SK-N-SH treated with all-trans-retinoic acid at 6 μM for 48 hours (cell line): Measurements from ENCODE around the gene TSSC4.

Experiments used
- ATAC-seq: fragments of 200-7000 bp; cut with Tn5 transposase; 3 replicates; pipeline ENCODE4 v1.9.1; 2020; ENCODE audit warnings: mild to moderate bottlenecking, moderate library complexity
- ARNTL ChIP-seq: fragments of 450-650 bp; formaldehyde crosslinking; IDR thresholded peaks from 2 replicates; pipeline ENCODE4 v1.5.0; 2020; ENCODE audit warnings: low read depth, mild to moderate bottlenecking, moderate library complexity, borderline replicate concordance
- CSDC2 ChIP-seq: fragments of 250-450 bp; sonication (Bioruptor Pico); IDR thresholded peaks from 2 replicates; pipeline ENCODE4 v1.5.0; 2020; ENCODE audit warnings: mild to moderate bottlenecking, moderate library complexity
- ESRRG ChIP-seq: fragments of 250-450 bp; sonication (Bioruptor Pico); IDR thresholded peaks from 2 replicates; pipeline ENCODE4 v1.6.1; 2021; ENCODE audit warnings: mild to moderate bottlenecking
- GLIS3 ChIP-seq: fragments of 250-450 bp; sonication (Bioruptor Pico); IDR thresholded peaks from 2 replicates; pipeline ENCODE4 v1.5.0; 2020; ENCODE audit warnings: mild to moderate bottlenecking, moderate library complexity
- ISL1 ChIP-seq: fragments of 250-450 bp; sonication (Bioruptor Pico); IDR thresholded peaks from 2 replicates; pipeline ENCODE4 v2.1.2; 2022; ENCODE audit warnings: mild to moderate bottlenecking, moderate library complexity
- OSR1 ChIP-seq: fragments of 250-450 bp; sonication (Bioruptor Pico); IDR thresholded peaks from 2 replicates; pipeline ENCODE4 v1.8.0; 2022; ENCODE audit warnings: moderate library complexity, mild to moderate bottlenecking, inconsistent platforms
- PPARA ChIP-seq: fragments of 250-450 bp; sonication (Bioruptor Pico); IDR thresholded peaks from 2 replicates; pipeline ENCODE4 v1.5.0; 2020; ENCODE audit warnings: mild to moderate bottlenecking, borderline replicate concordance
- RARB ChIP-seq: fragments of 250-450 bp; sonication (Bioruptor Pico); IDR thresholded peaks from 2 replicates; pipeline ENCODE4 v1.8.0; 2021; ENCODE audit warnings: mild to moderate bottlenecking, moderate library complexity
- SNAI2 ChIP-seq: fragments of 250-450 bp; sonication (Bioruptor Pico); IDR thresholded peaks from 2 replicates; pipeline ENCODE4 v1.5.0; 2020; ENCODE audit warnings: mild to moderate bottlenecking, moderate library complexity
- TCF4 ChIP-seq: fragments of 250-450 bp; sonication (Bioruptor Pico); IDR thresholded peaks from 2 replicates; pipeline ENCODE4 v1.8.0; 2021; ENCODE audit warnings: mild to moderate bottlenecking, moderate library complexity, borderline replicate concordance
- ZC3H10 ChIP-seq: fragments of 250-450 bp; sonication (Bioruptor Pico); IDR thresholded peaks from 2 replicates; pipeline ENCODE4 v1.5.1; 2021; ENCODE audit warnings: mild to moderate bottlenecking, moderate library complexity
- ZFP3 ChIP-seq: fragments of 250-450 bp; sonication (Bioruptor Pico); IDR thresholded peaks from 2 replicates; pipeline ENCODE4 v1.5.0; 2020; ENCODE audit warnings: mild to moderate bottlenecking, moderate library complexity
- ZFP30 ChIP-seq: fragments of 450-650 bp; formaldehyde crosslinking; IDR thresholded peaks from 2 replicates; pipeline ENCODE4 v1.5.0; 2022; ENCODE audit warnings: mild to moderate bottlenecking, moderate library complexity
- ZNF565 ChIP-seq: fragments of 450-650 bp; formaldehyde crosslinking; conservative IDR thresholded peaks from 2 replicates; pipeline ENCODE4 v1.5.0; 2020; ENCODE audit warnings: low read depth, mild to moderate bottlenecking, moderate library complexity
- ZNF70 ChIP-seq: fragments of 450-650 bp; formaldehyde crosslinking; IDR thresholded peaks from 2 replicates; pipeline ENCODE4 v1.5.0; 2020; ENCODE audit warnings: mild to moderate bottlenecking, moderate library complexity
- ZNF8 ChIP-seq: fragments of 450-650 bp; formaldehyde crosslinking; IDR thresholded peaks from 2 replicates; pipeline ENCODE4 v1.5.0; 2020; ENCODE audit warnings: mild to moderate bottlenecking, moderate library complexity
- TF ChIP-seq, protein P1 (sequence below): fragments of 250-450 bp; sonication (Bioruptor Pico); IDR thresholded peaks from 2 replicates; pipeline ENCODE4 v1.8.0; 2020; ENCODE audit warnings: mild to moderate bottlenecking, moderate library complexity, borderline replicate concordance
- TF ChIP-seq, protein P2 (sequence below): fragments of 250-450 bp; sonication (Bioruptor Pico); IDR thresholded peaks from 2 replicates; pipeline ENCODE4 v1.5.0; 2020; ENCODE audit warnings: mild to moderate bottlenecking, moderate library complexity
- TF ChIP-seq, protein P3 (sequence below): fragments of 250-450 bp; sonication (Bioruptor Pico); IDR thresholded peaks from 2 replicates; pipeline ENCODE4 v1.5.1; 2021; ENCODE audit warnings: mild to moderate bottlenecking, moderate library complexity
- TF ChIP-seq, protein P4 (sequence below): fragments of 250-450 bp; sonication (Bioruptor Pico); IDR thresholded peaks from 2 replicates; pipeline ENCODE4 v1.8.0; 2021; ENCODE audit warnings: low read depth, mild to moderate bottlenecking, moderate library complexity, borderline replicate concordance
- TF ChIP-seq, protein P5 (sequence below): fragments of 250-450 bp; sonication (Bioruptor Pico); IDR thresholded peaks from 2 replicates; pipeline ENCODE4 v1.5.1; 2020; ENCODE audit warnings: low read depth, mild to moderate bottlenecking, moderate library complexity

Gene TSSC4

DNA sequence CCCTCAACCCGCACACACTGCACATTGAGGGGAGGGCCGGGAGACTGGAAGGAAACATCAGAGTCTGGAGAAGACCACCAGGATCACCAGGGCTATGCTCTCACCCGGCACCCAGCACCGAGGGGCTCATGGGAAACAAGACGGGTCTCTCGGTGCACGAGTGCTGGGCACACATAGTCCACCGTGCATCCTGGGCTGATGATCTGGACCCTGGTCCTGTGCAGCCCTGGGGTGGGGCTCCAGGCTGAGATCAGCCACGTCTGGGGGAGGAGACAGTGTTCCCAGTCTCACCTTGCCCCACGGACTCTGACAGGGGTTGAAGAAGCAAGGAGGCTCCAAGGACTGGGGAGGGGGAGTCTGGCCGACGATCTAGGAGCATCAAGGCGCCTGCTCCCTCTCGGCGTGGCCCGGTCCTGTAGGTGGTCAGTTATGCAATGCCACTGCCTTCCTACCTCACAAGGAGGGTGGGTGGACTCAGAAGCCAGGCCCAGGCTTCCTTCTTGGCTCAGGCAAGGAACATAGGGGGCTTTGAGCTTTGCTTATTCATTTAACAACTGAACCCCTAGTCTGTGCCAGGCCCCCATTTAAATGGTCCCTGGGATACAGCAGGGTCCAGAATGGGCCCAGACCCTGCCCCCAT, 34.9 kb upstream of the TSSC4 start:
- no peak; the same call in 1 of the 3 replicates for ATAC-seq
- TF ChIP-seq, protein P1, sequence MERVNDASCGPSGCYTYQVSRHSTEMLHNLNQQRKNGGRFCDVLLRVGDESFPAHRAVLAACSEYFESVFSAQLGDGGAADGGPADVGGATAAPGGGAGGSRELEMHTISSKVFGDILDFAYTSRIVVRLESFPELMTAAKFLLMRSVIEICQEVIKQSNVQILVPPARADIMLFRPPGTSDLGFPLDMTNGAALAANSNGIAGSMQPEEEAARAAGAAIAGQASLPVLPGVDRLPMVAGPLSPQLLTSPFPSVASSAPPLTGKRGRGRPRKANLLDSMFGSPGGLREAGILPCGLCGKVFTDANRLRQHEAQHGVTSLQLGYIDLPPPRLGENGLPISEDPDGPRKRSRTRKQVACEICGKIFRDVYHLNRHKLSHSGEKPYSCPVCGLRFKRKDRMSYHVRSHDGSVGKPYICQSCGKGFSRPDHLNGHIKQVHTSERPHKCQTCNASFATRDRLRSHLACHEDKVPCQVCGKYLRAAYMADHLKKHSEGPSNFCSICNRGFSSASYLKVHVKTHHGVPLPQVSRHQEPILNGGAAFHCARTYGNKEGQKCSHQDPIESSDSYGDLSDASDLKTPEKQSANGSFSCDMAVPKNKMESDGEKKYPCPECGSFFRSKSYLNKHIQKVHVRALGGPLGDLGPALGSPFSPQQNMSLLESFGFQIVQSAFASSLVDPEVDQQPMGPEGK (CRISPR knock-in tag), result no peak
- no peak for TF ChIP-seq OSR1
- no peak for TF ChIP-seq SNAI2 (CRISPR knock-in tag)
- no peak for TF ChIP-seq PPARA
- TF ChIP-seq ISL1, result no peak
- TF ChIP-seq RARB (CRISPR knock-in tag), result no peak
- no peak for TF ChIP-seq ZC3H10 (CRISPR knock-in tag)
- TF ChIP-seq, protein P2, sequence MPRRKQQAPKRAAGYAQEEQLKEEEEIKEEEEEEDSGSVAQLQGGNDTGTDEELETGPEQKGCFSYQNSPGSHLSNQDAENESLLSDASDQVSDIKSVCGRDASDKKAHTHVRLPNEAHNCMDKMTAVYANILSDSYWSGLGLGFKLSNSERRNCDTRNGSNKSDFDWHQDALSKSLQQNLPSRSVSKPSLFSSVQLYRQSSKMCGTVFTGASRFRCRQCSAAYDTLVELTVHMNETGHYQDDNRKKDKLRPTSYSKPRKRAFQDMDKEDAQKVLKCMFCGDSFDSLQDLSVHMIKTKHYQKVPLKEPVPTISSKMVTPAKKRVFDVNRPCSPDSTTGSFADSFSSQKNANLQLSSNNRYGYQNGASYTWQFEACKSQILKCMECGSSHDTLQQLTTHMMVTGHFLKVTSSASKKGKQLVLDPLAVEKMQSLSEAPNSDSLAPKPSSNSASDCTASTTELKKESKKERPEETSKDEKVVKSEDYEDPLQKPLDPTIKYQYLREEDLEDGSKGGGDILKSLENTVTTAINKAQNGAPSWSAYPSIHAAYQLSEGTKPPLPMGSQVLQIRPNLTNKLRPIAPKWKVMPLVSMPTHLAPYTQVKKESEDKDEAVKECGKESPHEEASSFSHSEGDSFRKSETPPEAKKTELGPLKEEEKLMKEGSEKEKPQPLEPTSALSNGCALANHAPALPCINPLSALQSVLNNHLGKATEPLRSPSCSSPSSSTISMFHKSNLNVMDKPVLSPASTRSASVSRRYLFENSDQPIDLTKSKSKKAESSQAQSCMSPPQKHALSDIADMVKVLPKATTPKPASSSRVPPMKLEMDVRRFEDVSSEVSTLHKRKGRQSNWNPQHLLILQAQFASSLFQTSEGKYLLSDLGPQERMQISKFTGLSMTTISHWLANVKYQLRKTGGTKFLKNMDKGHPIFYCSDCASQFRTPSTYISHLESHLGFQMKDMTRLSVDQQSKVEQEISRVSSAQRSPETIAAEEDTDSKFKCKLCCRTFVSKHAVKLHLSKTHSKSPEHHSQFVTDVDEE, result no peak
- no peak for TF ChIP-seq ZNF565 (CRISPR knock-in tag)

DNA sequence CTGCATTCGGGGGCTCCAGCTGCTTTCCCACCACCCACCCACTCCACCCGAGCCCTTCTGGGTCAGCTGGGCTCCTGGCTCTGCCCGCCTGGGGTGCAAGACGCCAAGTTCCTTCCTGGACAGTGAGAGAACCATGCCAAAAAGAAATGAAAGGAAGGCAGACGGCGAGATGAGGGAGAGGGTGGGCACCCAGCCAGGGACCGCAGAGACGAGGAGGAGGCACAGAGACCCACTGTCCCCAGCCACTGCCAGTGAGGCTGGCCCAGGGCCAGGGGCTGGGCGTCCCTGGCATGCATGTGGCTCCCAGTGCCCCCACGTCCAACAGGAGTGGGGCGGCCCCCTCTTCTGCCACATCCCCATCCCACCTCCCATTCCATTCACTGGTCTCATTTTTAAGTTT, 34.3 kb upstream of the TSSC4 start:
- peak; percentile 57 for ATAC-seq
- TF ChIP-seq, protein P1 (CRISPR knock-in tag), result no peak
- TF ChIP-seq OSR1 (no peak), ZNF565 (CRISPR knock-in tag) (no peak), GLIS3 (CRISPR knock-in tag) (no peak), ZNF70 (CRISPR knock-in tag) (no peak), ZFP3 (CRISPR knock-in tag) (no peak)
- TF ChIP-seq, protein P3, sequence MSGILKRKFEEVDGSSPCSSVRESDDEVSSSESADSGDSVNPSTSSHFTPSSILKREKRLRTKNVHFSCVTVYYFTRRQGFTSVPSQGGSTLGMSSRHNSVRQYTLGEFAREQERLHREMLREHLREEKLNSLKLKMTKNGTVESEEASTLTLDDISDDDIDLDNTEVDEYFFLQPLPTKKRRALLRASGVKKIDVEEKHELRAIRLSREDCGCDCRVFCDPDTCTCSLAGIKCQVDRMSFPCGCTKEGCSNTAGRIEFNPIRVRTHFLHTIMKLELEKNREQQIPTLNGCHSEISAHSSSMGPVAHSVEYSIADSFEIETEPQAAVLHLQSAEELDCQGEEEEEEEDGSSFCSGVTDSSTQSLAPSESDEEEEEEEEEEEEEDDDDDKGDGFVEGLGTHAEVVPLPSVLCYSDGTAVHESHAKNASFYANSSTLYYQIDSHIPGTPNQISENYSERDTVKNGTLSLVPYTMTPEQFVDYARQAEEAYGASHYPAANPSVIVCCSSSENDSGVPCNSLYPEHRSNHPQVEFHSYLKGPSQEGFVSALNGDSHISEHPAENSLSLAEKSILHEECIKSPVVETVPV (CRISPR knock-in tag), result no peak

DNA sequence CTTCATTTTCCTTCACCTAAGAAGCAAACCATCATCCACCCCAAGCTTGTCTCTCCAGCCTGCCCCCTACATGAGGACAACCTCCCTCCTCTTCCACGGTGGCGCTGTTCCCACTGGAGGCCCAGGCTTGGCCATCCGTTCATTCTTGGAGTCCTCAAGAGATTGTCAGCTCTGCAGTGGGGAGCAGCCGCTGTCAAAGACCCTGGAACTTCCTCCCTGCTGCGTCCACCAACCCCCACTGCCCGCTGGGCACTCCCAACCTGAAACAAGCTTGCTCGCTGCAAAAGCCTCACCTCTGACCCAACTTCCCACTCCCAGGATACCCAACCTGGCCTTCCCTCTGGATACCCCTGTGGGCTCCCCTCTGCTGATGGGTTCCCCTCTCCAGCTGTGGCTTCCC, 33.8 kb upstream of the TSSC4 start:
- peak; percentile 33 for ATAC-seq
- no peak for TF ChIP-seq SNAI2 (CRISPR knock-in tag)
- TF ChIP-seq, protein P3 (CRISPR knock-in tag), result no peak
- TF ChIP-seq, protein P4, sequence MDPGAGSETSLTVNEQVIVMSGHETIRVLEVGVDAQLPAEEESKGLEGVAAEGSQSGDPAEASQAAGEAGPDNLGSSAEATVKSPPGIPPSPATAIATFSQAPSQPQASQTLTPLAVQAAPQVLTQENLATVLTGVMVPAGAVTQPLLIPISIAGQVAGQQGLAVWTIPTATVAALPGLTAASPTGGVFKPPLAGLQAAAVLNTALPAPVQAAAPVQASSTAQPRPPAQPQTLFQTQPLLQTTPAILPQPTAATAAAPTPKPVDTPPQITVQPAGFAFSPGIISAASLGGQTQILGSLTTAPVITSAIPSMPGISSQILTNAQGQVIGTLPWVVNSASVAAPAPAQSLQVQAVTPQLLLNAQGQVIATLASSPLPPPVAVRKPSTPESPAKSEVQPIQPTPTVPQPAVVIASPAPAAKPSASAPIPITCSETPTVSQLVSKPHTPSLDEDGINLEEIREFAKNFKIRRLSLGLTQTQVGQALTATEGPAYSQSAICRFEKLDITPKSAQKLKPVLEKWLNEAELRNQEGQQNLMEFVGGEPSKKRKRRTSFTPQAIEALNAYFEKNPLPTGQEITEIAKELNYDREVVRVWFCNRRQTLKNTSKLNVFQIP (CRISPR knock-in tag), result no peak
- no peak for TF ChIP-seq CSDC2 (CRISPR knock-in tag)
- TF ChIP-seq RARB (CRISPR knock-in tag), result no peak
- TF ChIP-seq TCF4 (CRISPR knock-in tag), result no peak
- TF ChIP-seq ZFP3 (CRISPR knock-in tag), result no peak
- TF ChIP-seq, protein P5, sequence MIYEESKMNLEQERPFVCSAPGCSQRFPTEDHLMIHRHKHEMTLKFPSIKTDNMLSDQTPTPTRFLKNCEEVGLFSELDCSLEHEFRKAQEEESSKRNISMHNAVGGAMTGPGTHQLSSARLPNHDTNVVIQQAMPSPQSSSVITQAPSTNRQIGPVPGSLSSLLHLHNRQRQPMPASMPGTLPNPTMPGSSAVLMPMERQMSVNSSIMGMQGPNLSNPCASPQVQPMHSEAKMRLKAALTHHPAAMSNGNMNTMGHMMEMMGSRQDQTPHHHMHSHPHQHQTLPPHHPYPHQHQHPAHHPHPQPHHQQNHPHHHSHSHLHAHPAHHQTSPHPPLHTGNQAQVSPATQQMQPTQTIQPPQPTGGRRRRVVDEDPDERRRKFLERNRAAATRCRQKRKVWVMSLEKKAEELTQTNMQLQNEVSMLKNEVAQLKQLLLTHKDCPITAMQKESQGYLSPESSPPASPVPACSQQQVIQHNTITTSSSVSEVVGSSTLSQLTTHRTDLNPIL (CRISPR knock-in tag), result no peak
- TF ChIP-seq ZFP30 (CRISPR knock-in tag), result no peak
- no peak for TF ChIP-seq ZC3H10 (CRISPR knock-in tag)
- TF ChIP-seq, protein P2, result no peak
- no peak for TF ChIP-seq ISL1
- TF ChIP-seq ARNTL (CRISPR knock-in tag), result no peak
- no peak for TF ChIP-seq ESRRG
- no peak for TF ChIP-seq ZNF8 (CRISPR knock-in tag)
